AG09319 (cell line): ENCODE measurements around the gene MESP2.

Source experiments
- DNase-seq: peaks from one replicate; pipeline ENCODE4 v3.0.0-alpha.2; 2010; ENCODE audit warnings: low read depth; ENCODE audit errors: extremely low read depth
- CTCF ChIP-seq: IDR thresholded peaks from 2 replicates; pipeline ENCODE4 v1.5.1; 2011; ENCODE audit warnings: low read depth, mild to moderate bottlenecking, inconsistent platforms, low read length, moderate library complexity

The MESP2 gene

GRCh38 chr15:89814112-89814742 is 38.1 kb downstream of the MESP2 start:
- TF ChIP-seq CTCF = no peak
- no peak for DNase-seq

GRCh38 chr15:89815769-89816168 is 39.6 kb downstream of the MESP2 start:
- TF ChIP-seq CTCF = no peak
- no peak for DNase-seq

GRCh38 chr15:89817701-89818280 is 41.7 kb downstream of the MESP2 start:
- DNase-seq = no peak
- no peak for TF ChIP-seq CTCF

GRCh38 chr15:89818287-89818686 is 42.2 kb downstream of the MESP2 start:
- no peak for DNase-seq
- TF ChIP-seq CTCF = no peak

GRCh38 chr15:89820666-89821611 is 44.8 kb downstream of the MESP2 start:
- no peak for TF ChIP-seq CTCF
- no peak for DNase-seq

- no peak for DNase-seq
- TF ChIP-seq CTCF = no peak
Observed at GRCh38 chr15:89822026-89822425, 45.9 kb downstream of the MESP2 start.

GRCh38 chr15:89822611-89822950 is 46.4 kb downstream of the MESP2 start:
- DNase-seq = no peak
- no peak for TF ChIP-seq CTCF
